EL (cell line): ENCODE data around the gene RTP2.
"Not testable (repeated sequence)": the region's sequence is repeated elsewhere in the genome, so short reads cannot be mapped to it uniquely, and the experiment has no call there.

Experiments used
- DNase-seq: peaks from one replicate; pipeline ENCODE4 v3.0.0-alpha.2; 2016

The RTP2 gene

DNA sequence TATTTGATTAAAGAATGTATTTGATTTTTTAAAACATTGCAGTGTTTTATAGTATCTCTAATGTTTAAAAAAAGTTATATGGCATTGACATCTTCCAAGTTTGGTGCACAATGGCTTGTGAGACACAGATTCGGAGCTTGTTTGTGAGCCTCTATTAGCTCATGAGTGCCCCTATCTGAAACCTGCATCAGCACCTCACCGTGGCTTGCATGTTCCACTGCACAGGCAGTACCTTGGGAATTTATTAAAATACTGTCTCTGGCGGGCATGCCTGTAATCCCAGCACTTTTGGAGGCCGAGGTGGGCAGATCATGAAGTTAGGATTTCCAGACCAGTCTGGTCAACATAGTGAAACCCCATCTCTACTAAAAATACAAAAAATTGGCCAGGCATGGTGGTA is 6.8 kb upstream of the RTP2 start:
- no peak for DNase-seq

DNA sequence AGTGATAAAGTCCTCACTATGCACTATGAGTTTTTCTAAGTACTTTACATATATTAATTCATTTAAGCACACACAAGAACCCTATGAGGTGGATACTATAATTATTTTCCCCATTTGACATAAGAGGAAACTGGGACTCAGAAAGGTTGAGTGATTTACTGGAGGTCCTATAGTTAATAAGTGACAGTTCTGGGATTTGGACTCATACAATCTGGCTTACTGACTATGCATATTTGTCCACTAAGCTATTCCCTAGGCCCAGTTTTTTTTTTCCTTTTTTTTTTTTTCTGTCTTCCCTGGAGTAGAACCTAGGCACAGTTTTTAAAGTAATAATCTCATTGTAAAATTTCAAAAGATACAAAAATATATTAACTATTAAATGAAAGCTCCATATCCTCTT is 6.3 kb upstream of the RTP2 start:
- DNase-seq: no peak

GRCh38 chr3:187706971-187707370 is 4.6 kb upstream of the RTP2 start:
- DNase-seq: no peak

DNA sequence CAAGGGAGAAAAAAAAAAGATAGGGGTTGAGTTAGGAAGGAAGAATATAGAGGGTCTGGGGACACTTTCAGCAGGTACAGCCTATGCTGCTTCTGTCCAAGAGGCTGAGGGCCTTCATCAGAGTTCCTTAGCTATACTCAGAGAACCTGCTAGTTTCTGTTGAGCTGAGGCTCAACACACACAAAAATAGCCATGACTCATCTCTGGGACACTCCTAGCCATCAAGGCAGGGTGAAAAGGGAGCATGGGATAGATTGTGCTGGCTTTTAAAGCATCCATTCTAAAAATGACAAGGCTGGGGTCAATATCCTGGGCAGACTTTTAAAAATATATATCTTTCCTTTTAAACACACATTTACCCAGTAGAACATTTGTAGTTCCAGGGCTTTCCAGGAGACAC is 2.8 kb upstream of the RTP2 start:
- peak; percentile 32 for DNase-seq

GRCh38 chr3:187700249-187700648 is 2.1 kb downstream of the RTP2 start:
- no peak for DNase-seq

GRCh38 chr3:187698499-187699399 is 3.6 kb downstream of the RTP2 start:
- no peak for DNase-seq

GRCh38 chr3:187696021-187696420 is 6.3 kb downstream of the RTP2 start:
- no peak for DNase-seq

- no peak for DNase-seq
Measured at GRCh38 chr3:187695449-187695848, 6.9 kb downstream of the RTP2 start.

GRCh38 chr3:187694801-187695200 is 7.6 kb downstream of the RTP2 start:
- peak; percentile 76 for DNase-seq

- no peak for DNase-seq
Measured at GRCh38 chr3:187693431-187693830, 8.9 kb downstream of the RTP2 start.

DNA sequence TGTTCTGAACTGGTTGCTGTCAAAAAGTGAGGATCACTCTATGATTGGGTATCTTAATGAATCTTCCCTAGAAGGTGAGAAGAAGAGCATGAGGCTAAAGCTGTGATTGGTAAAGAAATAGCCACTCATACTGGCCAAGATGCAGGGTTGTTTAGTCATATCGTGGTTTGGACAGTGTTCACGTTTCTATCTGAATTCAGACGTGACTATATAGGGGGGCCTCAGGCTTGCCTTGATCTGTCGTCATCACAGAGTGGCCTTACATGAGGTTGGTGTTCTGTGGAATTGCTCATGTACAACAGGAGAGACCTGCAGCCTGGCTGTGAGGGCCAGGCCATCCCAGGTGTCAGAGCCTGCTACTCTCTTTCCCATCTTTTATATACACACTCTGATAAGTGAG is 12.4 kb downstream of the RTP2 start:
- DNase-seq: peak; percentile 58

DNA sequence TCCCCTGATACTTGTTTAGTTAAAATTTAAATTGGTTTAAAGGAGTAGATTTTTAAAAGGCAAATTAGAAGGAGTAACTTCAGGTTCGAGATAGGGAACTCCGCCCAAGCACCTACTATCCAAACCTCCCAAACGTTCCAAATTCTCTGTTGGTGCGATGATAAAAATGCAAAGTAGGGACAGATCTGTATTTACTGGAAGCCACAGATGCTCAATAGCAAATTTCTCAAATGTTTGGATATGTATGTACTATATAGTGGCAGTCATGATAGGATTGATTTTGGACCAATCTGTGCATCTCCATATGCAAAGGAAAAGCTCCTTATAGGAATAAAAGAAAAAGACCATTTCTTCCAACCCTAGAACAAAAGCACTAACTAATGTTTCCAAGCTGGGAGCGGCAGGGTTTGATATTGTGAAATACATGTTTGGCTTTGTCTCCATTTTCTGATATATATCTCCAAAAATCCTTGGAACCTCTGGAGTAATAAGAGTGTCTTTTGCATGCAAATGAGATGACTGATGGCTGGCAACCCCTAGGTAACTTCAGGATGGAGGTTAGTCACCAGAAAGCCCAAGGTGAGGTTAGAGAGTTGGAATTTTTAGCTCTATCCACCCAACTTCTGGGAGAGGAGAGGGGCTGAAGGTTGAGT is 15.6 kb downstream of the RTP2 start:
- no peak for DNase-seq

GRCh38 chr3:187685948-187686347 is 16.4 kb downstream of the RTP2 start:
- DNase-seq: no peak

GRCh38 chr3:187684880-187685279 is 17.5 kb downstream of the RTP2 start:
- peak; percentile 55 for DNase-seq

- no peak for DNase-seq
Measured at GRCh38 chr3:187684444-187684843, 17.9 kb downstream of the RTP2 start.

DNA sequence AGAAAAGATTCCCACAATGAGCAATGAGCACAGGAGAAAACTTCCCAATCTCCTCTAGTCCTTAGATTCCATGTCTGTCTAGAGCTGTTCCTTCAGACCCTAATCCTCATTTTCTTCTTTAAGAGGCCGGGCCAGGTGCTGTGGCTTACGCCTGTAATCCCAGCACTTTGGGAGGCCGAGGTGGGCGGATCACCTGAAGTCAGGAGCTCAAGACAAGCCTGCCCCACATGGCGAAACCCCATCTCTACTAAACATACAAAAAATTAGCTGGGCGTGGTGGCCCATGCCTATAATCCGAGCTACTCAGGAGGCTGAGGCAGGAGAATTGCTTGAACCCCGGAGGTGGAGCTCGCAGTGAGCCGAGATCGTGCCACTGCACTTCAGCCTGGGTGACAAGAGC is 20.6 kb downstream of the RTP2 start:
- not testable (repeated sequence) for DNase-seq

DNA sequence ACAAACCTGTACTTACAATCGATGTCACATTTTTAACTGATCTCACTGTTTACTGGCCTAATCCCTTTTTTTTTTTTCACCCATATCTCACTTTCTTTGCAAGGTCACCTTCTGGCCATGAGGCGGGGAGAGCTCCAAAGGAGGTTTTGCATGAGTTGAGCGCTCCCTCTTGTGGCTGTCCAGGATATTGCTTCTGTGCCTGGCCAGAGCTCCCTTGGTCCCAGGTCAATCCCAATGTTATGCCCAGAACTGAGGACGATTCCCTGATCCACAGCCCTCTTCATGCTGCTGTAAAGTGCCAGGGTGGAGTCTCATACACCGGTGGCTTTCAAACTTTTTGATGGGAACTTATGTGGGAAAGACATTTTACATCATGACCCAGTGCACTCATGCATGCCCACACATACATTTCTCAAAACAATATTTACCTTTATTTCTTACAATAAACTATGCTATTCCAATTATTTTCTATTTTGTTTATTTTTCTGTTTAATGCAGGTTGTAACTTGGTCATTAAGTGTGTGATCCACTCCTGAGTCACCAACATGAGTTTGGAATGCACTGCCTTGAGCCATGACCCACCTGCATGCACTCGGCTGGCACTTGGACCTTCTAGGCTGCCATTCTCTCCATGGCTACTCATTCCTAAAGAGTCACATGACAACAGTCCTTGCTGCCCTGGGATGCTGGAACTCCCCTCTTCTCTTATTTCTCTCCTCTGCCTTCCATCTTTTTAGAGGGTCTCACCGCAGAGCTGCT is 22.5 kb downstream of the RTP2 start:
- peak; percentile 76 for DNase-seq

GRCh38 chr3:187678726-187679268 is 23.6 kb downstream of the RTP2 start:
- peak; percentile 69 for DNase-seq

DNA sequence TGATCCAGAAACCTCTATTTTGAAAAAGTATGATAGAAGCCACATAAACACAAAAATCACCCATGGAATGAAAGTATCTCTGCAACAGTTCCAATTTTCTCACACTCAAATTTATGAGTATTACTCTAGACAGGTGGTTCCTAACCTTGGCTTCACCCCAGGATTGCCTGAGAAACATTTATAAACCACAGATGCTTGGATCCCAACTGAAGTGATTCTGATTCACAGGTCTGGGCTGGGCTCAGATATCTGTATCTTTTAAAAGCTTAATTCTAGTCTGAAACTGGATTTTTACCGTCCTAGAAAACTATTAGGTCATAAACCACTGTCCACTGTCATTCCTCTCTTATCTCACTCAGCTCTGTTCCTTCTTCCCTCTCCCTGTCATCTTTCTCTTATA is 24.8 kb downstream of the RTP2 start:
- no peak for DNase-seq

GRCh38 chr3:187673012-187673411 is 29.3 kb downstream of the RTP2 start:
- DNase-seq: peak; percentile 43

DNA sequence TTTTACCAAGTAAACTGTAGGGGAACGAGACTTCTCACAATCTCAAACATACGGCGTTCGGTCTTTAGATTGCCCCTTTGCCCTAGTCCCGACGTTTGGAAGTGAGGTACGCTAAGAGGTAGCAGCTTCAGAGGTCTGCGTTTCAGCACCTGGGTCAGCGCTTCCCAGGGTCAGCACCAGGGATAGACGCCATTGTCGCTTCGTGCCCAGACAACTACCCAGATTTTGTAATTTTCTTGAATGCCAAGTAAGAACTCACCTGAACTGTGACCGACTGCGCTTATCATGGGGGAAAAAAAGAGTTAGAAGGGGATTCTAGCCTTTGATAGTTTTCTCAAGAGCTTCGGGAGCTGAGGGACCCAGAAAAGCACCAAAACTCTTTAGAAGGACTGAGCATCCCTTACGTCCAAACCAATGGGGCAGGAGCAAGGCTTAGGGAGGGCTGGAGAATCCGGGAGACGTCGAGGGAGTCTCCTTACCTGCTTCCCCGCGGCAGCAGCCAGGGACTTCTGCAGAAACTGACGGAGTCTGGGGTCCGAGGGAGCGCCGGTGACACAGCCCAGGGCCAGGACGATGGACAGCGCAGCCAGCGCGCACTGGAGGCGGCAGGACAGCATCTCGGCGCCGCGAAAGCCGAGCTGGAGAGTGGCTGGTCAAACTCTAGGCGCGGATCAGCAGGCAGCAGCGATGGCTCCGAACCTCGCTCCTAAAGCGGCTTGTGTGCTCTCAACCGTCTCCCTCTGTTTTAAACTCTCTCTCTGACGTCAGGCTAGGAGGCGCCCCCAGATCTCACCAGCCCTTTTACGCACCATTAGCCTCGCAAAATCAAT is 32.5 kb downstream of the RTP2 start, which contains the start of gene SST:
Gene SST, minus strand, starts transcription at position 720 of the 830 bp plus-strand sequence. Its CDS starts 103 bp downstream, at position 617.
- DNase-seq: peak; percentile 39

- DNase-seq: no peak
Measured at GRCh38 chr3:187667526-187667925, 34.8 kb downstream of the RTP2 start.
